PC-9 (cell line): ENCODE results near the gene IMMT.

Experiments used
- EZH2 ChIP-seq: fragments of 200-600 bp; sonication (generic); IDR thresholded peaks from 2 replicates; pipeline ENCODE4 v1.8.0; 2017; ENCODE audit warnings: antibody characterized with exemption, low read depth
- TF ChIP-seq, protein P1 (sequence below): fragments of 200-600 bp; sonication (generic); conservative IDR thresholded peaks from 2 replicates; pipeline ENCODE4 v1.6.1; 2017; ENCODE audit warnings: mixed run types, antibody characterized with exemption, mild to moderate bottlenecking, moderate library complexity

- TF ChIP-seq, protein P1, sequence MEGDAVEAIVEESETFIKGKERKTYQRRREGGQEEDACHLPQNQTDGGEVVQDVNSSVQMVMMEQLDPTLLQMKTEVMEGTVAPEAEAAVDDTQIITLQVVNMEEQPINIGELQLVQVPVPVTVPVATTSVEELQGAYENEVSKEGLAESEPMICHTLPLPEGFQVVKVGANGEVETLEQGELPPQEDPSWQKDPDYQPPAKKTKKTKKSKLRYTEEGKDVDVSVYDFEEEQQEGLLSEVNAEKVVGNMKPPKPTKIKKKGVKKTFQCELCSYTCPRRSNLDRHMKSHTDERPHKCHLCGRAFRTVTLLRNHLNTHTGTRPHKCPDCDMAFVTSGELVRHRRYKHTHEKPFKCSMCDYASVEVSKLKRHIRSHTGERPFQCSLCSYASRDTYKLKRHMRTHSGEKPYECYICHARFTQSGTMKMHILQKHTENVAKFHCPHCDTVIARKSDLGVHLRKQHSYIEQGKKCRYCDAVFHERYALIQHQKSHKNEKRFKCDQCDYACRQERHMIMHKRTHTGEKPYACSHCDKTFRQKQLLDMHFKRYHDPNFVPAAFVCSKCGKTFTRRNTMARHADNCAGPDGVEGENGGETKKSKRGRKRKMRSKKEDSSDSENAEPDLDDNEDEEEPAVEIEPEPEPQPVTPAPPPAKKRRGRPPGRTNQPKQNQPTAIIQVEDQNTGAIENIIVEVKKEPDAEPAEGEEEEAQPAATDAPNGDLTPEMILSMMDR = no peak
- no peak for TF ChIP-seq EZH2
Observed at GRCh38 chr2:86223927-86224560, 28.8 kb upstream of the IMMT start.
